ENCODE data around the gene PLA2G7.
"Not testable (repeated sequence)": the region's sequence is repeated elsewhere in the genome, so short reads cannot be mapped to it uniquely, and the experiment has no call there.

Gene PLA2G7

DNA sequence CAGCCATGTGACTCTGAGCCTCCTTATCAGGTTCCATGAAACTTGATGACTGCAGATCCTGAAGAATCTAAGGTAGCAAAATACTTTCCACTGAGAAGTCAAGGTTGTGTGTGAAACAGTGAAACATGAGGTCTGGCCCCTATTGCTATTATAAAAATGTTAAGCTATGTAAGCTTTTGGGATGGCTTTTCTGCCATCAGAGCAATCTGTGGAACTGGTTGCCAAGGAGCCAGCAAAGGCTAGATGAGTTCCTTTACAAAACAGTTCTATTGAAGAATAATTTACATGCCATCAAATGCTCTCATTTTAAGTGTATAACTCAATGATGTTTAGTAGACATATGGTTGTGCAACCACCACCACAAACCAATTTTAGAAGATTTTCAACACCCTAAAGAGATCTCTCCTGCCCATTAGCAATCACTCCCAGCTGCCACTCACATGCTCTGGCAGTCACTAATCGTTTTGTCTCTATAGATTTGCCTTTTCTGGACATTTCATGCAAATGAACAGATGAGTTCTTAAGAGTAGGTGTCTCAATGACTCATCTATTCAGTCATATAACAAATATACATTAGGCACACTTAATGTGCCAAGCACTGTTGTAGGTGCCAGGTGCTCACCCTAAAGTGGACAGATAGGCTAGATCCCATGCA lies 38.2 kb upstream of the PLA2G7 start:
- no peak overlapping the region for H3K4me3 ChIP-seq
- no peak for DNase-seq (ENCODE audit: low spot score)
- TF ChIP-seq, protein P1, sequence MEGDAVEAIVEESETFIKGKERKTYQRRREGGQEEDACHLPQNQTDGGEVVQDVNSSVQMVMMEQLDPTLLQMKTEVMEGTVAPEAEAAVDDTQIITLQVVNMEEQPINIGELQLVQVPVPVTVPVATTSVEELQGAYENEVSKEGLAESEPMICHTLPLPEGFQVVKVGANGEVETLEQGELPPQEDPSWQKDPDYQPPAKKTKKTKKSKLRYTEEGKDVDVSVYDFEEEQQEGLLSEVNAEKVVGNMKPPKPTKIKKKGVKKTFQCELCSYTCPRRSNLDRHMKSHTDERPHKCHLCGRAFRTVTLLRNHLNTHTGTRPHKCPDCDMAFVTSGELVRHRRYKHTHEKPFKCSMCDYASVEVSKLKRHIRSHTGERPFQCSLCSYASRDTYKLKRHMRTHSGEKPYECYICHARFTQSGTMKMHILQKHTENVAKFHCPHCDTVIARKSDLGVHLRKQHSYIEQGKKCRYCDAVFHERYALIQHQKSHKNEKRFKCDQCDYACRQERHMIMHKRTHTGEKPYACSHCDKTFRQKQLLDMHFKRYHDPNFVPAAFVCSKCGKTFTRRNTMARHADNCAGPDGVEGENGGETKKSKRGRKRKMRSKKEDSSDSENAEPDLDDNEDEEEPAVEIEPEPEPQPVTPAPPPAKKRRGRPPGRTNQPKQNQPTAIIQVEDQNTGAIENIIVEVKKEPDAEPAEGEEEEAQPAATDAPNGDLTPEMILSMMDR (IDR thresholded peaks at IDR 0.05) = no peak
- peak overlapping the region in 1 of 2 donors; percentile 15 for H3K27ac ChIP-seq

DNA sequence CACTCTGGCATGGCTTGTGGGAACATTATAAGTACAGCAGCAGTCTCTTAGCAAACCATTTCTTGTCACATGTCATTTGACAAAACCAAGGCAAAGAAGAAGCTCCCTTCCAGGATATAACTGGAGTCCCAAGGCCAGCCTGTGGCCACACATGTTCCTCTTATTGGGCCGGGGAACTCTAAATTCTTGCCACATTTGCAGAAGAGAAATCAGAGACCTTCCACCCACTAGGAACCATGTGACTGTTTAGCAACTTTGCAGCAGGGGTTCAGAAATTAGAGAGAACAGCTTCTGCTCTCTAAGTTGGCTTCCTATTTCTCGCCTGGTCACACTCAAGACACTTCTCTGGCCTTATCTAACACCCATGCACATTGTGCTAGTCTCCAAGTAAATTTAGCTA lies 37.6 kb upstream of the PLA2G7 start:
- TF ChIP-seq, protein P1 (IDR thresholded peaks at IDR 0.05) = no peak
- DNase-seq (ENCODE audit: low spot score) = no peak
- Histone ChIP-seq H3K4me3 (no peak overlapping the region), H3K27ac (peak overlapping the region in 1 of 2 donors; percentile 20)

DNA sequence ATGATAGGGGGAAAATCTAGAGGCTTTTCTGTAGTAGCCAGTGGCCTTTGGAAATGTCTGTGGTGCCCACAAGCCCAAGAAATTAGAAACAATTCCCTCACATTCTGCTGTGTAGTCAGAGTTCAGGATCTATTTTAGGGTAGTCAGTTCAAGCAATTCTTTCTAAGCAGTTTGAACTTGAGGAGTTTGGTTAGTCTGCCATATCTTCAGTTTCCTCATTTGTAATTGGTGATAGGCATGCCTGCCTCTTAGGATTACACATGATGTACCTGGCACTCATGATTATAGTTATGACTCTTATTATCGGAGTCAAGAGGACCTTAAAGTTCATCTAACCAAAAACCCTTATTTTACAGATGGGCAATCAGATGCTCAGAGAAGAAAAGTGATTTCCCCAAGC lies 36.8 kb upstream of the PLA2G7 start:
- Histone ChIP-seq H3K4me3 (no peak overlapping the region), H3K27ac (peak overlapping the region in 1 of 2 donors; percentile 20)
- DNase-seq (ENCODE audit: low spot score) = no peak
- TF ChIP-seq, protein P1 (IDR thresholded peaks at IDR 0.05) = no peak

DNA sequence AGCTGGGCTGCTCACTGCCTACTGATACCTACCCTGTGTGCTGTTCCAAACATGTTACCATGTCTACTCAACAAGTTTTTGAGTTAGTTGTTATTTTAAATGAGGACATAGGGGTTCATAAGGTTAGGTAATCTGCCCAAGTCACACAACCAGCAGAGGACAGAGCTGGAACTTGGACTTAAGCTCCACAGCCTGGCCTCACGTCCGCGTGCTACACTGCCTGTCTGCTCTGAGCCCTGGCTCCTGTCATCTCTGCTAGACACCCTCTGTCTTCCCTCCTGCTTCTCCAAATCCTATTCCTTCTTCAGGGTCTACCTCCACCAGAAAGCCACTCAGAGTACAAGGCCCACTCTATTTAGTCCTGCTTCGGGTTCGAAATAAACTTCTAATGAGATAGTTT lies 29.8 kb upstream of the PLA2G7 start:
- no peak overlapping the region for H3K4me3 ChIP-seq
- TF ChIP-seq, protein P1 (IDR thresholded peaks at IDR 0.05) = no peak
- DNase-seq (ENCODE audit: low spot score) = no peak
- H3K27ac ChIP-seq = no peak overlapping the region

DNA sequence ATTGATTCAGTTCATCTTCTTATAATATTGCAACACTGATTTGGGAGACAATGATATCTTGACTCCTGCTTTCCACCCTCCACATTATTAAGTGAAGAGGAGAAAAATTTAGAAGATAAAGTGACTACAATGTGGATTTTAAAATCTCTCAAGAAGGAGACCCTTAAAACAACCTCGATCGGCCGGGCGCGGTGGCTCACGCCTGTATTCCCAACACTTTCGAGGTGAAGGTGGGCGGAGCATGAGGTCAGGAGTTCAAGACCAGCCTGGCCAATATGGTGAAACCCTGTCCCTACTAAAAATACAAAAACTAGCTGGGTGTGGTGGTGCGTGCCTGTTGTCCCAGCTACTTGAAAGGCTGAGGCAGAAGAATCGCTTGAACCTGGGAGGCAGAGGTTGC lies 29.1 kb upstream of the PLA2G7 start:
- not testable (repeated sequence) for DNase-seq (ENCODE audit: low spot score); H3K4me3 ChIP-seq; H3K27ac ChIP-seq

DNA sequence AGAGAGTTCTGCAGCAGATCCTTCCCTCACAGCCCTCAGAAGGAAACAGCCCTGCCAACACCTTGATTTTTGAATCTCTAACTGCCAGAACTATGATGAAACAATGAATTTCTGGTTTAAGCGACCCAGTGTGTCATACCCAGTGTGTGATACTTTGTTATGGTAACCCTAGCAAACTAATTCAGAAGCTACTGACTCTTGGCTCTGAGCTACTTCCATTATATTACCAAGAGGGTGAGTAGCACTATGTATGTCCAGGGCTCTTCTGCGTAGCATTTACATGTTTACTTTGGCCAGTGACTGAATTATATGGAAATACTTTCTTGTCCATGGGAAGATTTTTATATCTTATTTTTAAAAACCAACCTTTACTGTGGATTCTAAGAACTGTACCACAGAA lies 28.3 kb upstream of the PLA2G7 start:
- TF ChIP-seq, protein P1 (IDR thresholded peaks at IDR 0.05) = no peak
- H3K4me3 ChIP-seq = no peak overlapping the region
- DNase-seq (ENCODE audit: low spot score) = no peak
- H3K27ac ChIP-seq = no peak overlapping the region

DNA sequence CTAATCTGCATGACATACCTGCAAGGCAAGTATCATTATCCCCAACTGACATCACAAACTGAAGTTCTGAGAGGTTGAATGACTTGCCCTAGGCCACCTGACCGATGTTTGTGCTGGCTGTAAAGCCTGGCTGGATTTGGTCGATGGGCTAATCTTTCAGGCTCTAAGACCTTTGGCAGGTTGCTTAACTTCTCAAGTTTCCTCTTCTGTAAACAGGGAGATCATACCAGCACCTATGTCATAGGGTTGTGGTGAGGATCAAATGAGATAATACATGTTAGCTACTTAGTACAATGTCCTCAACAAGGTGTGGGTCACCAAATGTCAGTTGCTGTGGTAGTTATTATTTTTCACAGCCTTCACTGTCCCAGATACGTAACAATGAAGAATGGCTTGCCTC lies 25.8 kb upstream of the PLA2G7 start:
- Histone ChIP-seq H3K4me3 (no peak overlapping the region), H3K27ac (no peak overlapping the region)
- TF ChIP-seq, protein P1 (IDR thresholded peaks at IDR 0.05) = no peak
- no peak for DNase-seq (ENCODE audit: low spot score)

Measured in coronary artery (tissue), 2 donors.